ENCODE data around the gene ST6GALNAC1. TPM values are rescaled to one million over a fixed set of nuclear protein-coding genes. Genes with fewer than 3 reads are reported as not detected.

ST6GALNAC1 gene
- polyA plus RNA-seq, 3 donors, result not detected

GRCh38 chr17:76594690-76595089 is 48.9 kb downstream of the ST6GALNAC1 start:
- no peak overlapping the region for H3K27ac ChIP-seq (ENCODE audit: low read depth in 1 of 2, low read length in 2 of 2)
- H3K36me3 ChIP-seq (replicated peaks in 1 of 2; ENCODE audit: control insufficient read depth in 1 of 2, insufficient read depth in 2 of 2, low read length in 2 of 2), result no peaks in the 10 kb centered on the region
- no peak overlapping the region for H3K9ac ChIP-seq (ENCODE audit: insufficient read depth, low read length, poor library complexity, severe bottlenecking)
- DNase-seq, result no peak
- WGBS (ENCODE audit: insufficient coverage), result no CpG with 5 or more reads among the region's 3 CpGs
- H3K4me3 ChIP-seq (replicated peaks in 1 of 3; ENCODE audit: low read depth in 2 of 3, low read length in 3 of 3), result no peak overlapping the region
- Mint-ChIP-seq H3K9me3 (no peaks in the 10 kb centered on the region), H3K4me3 (no peak overlapping the region), H3K36me3 (no peaks in the 10 kb centered on the region), H3K4me1 (peaks cover 38% of the 10 kb centered on the region), H3K27me3 (ENCODE audit: low read depth in 3 of 3) (peaks cover 0 to 4% (median 1%) of the 10 kb centered on the region in 3 donors), H3K27ac (no peak overlapping the region)
- intact Hi-C loops (cut with micrococcal nuclease), result no loop called here
- H3K9me3 ChIP-seq (replicated peaks in 1 of 2; ENCODE audit: control insufficient read depth in 1 of 2, insufficient read depth in 1 of 2, low read length in 2 of 2), result no peaks in the 10 kb centered on the region
- H3K79me2 ChIP-seq (ENCODE audit: insufficient read depth, low read length), result no peaks in the 10 kb centered on the region
- no peaks in the 10 kb centered on the region for H3K27me3 ChIP-seq (ENCODE audit: control insufficient read depth in 2 of 2, insufficient read depth in 2 of 2, low read length in 2 of 2)
- no peaks in the 10 kb centered on the region for H4K20me1 ChIP-seq (ENCODE audit: insufficient read depth, low read length)
- no peak for TF ChIP-seq CTCF (IDR thresholded peaks at IDR 0.05)
- H3K4me2 ChIP-seq (replicated peaks; ENCODE audit: extremely low read depth, low read length, poor library complexity, severe bottlenecking), result no peak overlapping the region
- no peak overlapping the region for H2AFZ ChIP-seq (ENCODE audit: insufficient read depth, low read depth, low read length, poor library complexity, severe bottlenecking)
- H3K4me1 ChIP-seq (ENCODE audit: control insufficient read depth in 1 of 2, insufficient read depth in 2 of 2, low read length in 2 of 2), result peaks cover 37 to 42% of the 10 kb centered on the region in 2 donors

- Histone ChIP-seq H3K4me3 (replicated peaks in 1 of 3; ENCODE audit: low read depth in 2 of 3, low read length in 3 of 3) (no peak overlapping the region), H3K9me3 (replicated peaks in 1 of 2; ENCODE audit: control insufficient read depth in 1 of 2, insufficient read depth in 1 of 2, low read length in 2 of 2) (no peaks in the 10 kb centered on the region), H3K27ac (ENCODE audit: low read depth in 1 of 2, low read length in 2 of 2) (no peak overlapping the region), H3K4me2 (replicated peaks; ENCODE audit: extremely low read depth, low read length, poor library complexity, severe bottlenecking) (no peak overlapping the region), H3K36me3 (replicated peaks in 1 of 2; ENCODE audit: control insufficient read depth in 1 of 2, insufficient read depth in 2 of 2, low read length in 2 of 2) (no peaks in the 10 kb centered on the region), H4K20me1 (ENCODE audit: insufficient read depth, low read length) (no peaks in the 10 kb centered on the region), H2AFZ (ENCODE audit: insufficient read depth, low read depth, low read length, poor library complexity, severe bottlenecking) (no peak overlapping the region), H3K27me3 (ENCODE audit: control insufficient read depth in 2 of 2, insufficient read depth in 2 of 2, low read length in 2 of 2) (no peaks in the 10 kb centered on the region), H3K79me2 (ENCODE audit: insufficient read depth, low read length) (no peaks in the 10 kb centered on the region), H3K4me1 (ENCODE audit: control insufficient read depth in 1 of 2, insufficient read depth in 2 of 2, low read length in 2 of 2) (peaks cover 29 to 34% of the 10 kb centered on the region in 2 donors), H3K9ac (ENCODE audit: insufficient read depth, low read length, poor library complexity, severe bottlenecking) (no peak overlapping the region)
- Mint-ChIP-seq H3K36me3 (peaks cover 2 to 3% of the 10 kb centered on the region in 2 donors), H3K4me3 (no peak overlapping the region), H3K27ac (no peak overlapping the region), H3K4me1 (peaks cover 31% of the 10 kb centered on the region), H3K27me3 (ENCODE audit: low read depth in 3 of 3) (peaks cover 6 to 8% (median 7%) of the 10 kb centered on the region in 3 donors), H3K9me3 (peaks cover 0 to 3% (median 0%) of the 10 kb centered on the region in 7 donors)
- WGBS (ENCODE audit: insufficient coverage), result 84% methylated on average over 4 of the region's 4 CpGs
- intact Hi-C loops (cut with micrococcal nuclease), result no loop called here
- TF ChIP-seq CTCF (IDR thresholded peaks at IDR 0.05), result no peak
- DNase-seq, result no peak
Measured at GRCh38 chr17:76593959-76594358, 49.6 kb downstream of the ST6GALNAC1 start.
